Neural progenitor cell (in vitro differentiated cells): ENCODE results near the gene SPDL1. TPM values are rescaled to one million over a fixed set of nuclear protein-coding genes. Genes with fewer than 3 reads are reported as not detected.

Source experiments
- DNase-seq: peaks from one replicate; pipeline ENCODE4 v3.0.0-alpha.2; 2016; ENCODE audit warnings: low spot score
- H2AFZ ChIP-seq: fragments of 200-600 bp; sonication (generic); replicated peaks from 2 replicates; pipeline ENCODE4 v1.6.1; 2016; ENCODE audit warnings: antibody characterized with exemption
- H3F3A ChIP-seq: fragments of 200-600 bp; sonication (generic); 2 replicates; pipeline ENCODE4 v1.6.1; 2016; ENCODE audit warnings: antibody characterized with exemption, low read depth
- H3K27ac ChIP-seq: fragments of 200-600 bp; sonication (generic); 2 replicates; pipeline ENCODE4 v1.5.1; 2016; ENCODE audit warnings: mild to moderate bottlenecking
- H3K27me3 ChIP-seq: fragments of 200-600 bp; sonication (generic); 2 replicates; pipeline ENCODE4 v1.6.1; 2016; ENCODE audit warnings: mild to moderate bottlenecking, moderate library complexity
- H3K36me3 ChIP-seq: fragments of 200-600 bp; sonication (generic); 2 replicates; pipeline ENCODE4 v1.5.1; 2016
- H3K4me1 ChIP-seq: fragments of 200-600 bp; sonication (generic); 2 replicates; pipeline ENCODE4 v1.6.1; 2016; ENCODE audit warnings: mixed run types
- H3K4me2 ChIP-seq: fragments of 200-600 bp; sonication (generic); 2 replicates; pipeline ENCODE4 v1.6.1; 2016
- H3K4me3 ChIP-seq: fragments of 200-600 bp; sonication (generic); 2 replicates; pipeline ENCODE4 v1.5.1; 2016
- H3K79me2 ChIP-seq: fragments of 200-600 bp; sonication (generic); 2 replicates; pipeline ENCODE4 v1.6.1; 2016; ENCODE audit warnings: low read depth
- H3K9ac ChIP-seq: fragments of 200-600 bp; sonication (generic); 2 replicates; pipeline ENCODE4 v1.6.1; 2016
- H3K9me3 ChIP-seq: fragments of 200-600 bp; sonication (generic); 2 replicates; pipeline ENCODE4 v1.5.1; 2016; ENCODE audit warnings: low read depth
- H4K20me1 ChIP-seq: fragments of 200-600 bp; sonication (generic); 2 replicates; pipeline ENCODE4 v1.6.1; 2016; ENCODE audit warnings: low read depth
- H3K27ac Mint-ChIP-seq: 3 replicates; pipeline ENCODE4 v1.8.0; 2021; ENCODE audit warnings: mixed read lengths
- H3K27me3 Mint-ChIP-seq: 2 replicates; pipeline ENCODE4 v1.8.0; 2022; ENCODE audit warnings: low read depth, mild to moderate bottlenecking, inconsistent platforms, moderate library complexity, mixed read lengths; ENCODE audit not compliant: insufficient read depth
- H3K36me3 Mint-ChIP-seq: 3 replicates; pipeline ENCODE4 v1.8.0; 2021; ENCODE audit warnings: mixed read lengths
- H3K4me1 Mint-ChIP-seq: 3 replicates; pipeline ENCODE4 v1.8.0; 2021; ENCODE audit warnings: mixed read lengths
- H3K4me3 Mint-ChIP-seq: 3 replicates; pipeline ENCODE4 v1.8.0; 2021; ENCODE audit warnings: mild to moderate bottlenecking, moderate library complexity, mixed read lengths
- H3K9me3 Mint-ChIP-seq: 3 replicates; pipeline ENCODE4 v1.8.0; 2020; ENCODE audit warnings: mixed read lengths
- CTCF ChIP-seq: fragments of 200-600 bp; sonication (generic); IDR thresholded peaks from 2 replicates; pipeline ENCODE4 v1.5.1; 2017; ENCODE audit warnings: antibody characterized with exemption, mild to moderate bottlenecking
- EZH2 ChIP-seq: fragments of 200-600 bp; sonication (generic); IDR thresholded peaks from 2 replicates; pipeline ENCODE4 v1.6.1; 2017; ENCODE audit warnings: antibody characterized with exemption, mild to moderate bottlenecking, moderate library complexity
- EZH2phosphoT487 ChIP-seq: fragments of 200-600 bp; sonication (generic); IDR thresholded peaks from 2 replicates; pipeline ENCODE4 v1.6.1; 2017; ENCODE audit warnings: antibody characterized with exemption
- total RNA-seq: library from RNA; depleted of rRNA; stranded (reverse); fragments of >200 nt; gene quantifications from 2 replicates; pipeline ENCODE4 v1.2.3, GENCODE V29; 2015; ENCODE audit warnings: low replicate concordance

SPDL1 gene
- total RNA-seq, 1 donor from 2014 or later, result 91.4 TPM

GRCh38 chr5:169538944-169539343, 44.6 kb upstream of the SPDL1 start:
- Histone ChIP-seq H3K4me2 (no peak overlapping the region), H3F3A (no peaks in the 10 kb centered on the region), H3K27me3 (no peaks in the 10 kb centered on the region), H3K9ac (no peak overlapping the region), H3K79me2 (no peaks in the 10 kb centered on the region), H3K4me1 (no peaks in the 10 kb centered on the region), H2AFZ (no peak overlapping the region), H3K27ac (no peak overlapping the region), H3K9me3 (no peaks in the 10 kb centered on the region), H4K20me1 (no peaks in the 10 kb centered on the region), H3K36me3 (no peaks in the 10 kb centered on the region), H3K4me3 (no peak overlapping the region)
- TF ChIP-seq EZH2, result no peak
- TF ChIP-seq EZH2phosphoT487, result no peak
- no peak for TF ChIP-seq CTCF
- Mint-ChIP-seq H3K27ac (no peak overlapping the region), H3K36me3 (no peaks in the 10 kb centered on the region), H3K4me3 (no peak overlapping the region), H3K9me3 (peaks cover 3% of the 10 kb centered on the region), H3K4me1 (no peaks in the 10 kb centered on the region), H3K27me3 (peaks cover 5% of the 10 kb centered on the region)
- no peak for DNase-seq

GRCh38 chr5:169542811-169543210, 40.8 kb upstream of the SPDL1 start:
- H2AFZ ChIP-seq, result no peak overlapping the region
- peaks cover 3% of the 10 kb centered on the region for H3K9me3 Mint-ChIP-seq
- TF ChIP-seq EZH2 (no peak), CTCF (no peak), EZH2phosphoT487 (no peak)
- no peaks in the 10 kb centered on the region for H3K9me3 ChIP-seq
- H4K20me1 ChIP-seq, result no peaks in the 10 kb centered on the region
- no peak overlapping the region for H3K9ac ChIP-seq
- H3K36me3 Mint-ChIP-seq, result no peaks in the 10 kb centered on the region
- H3K27ac Mint-ChIP-seq, result no peak overlapping the region
- no peaks in the 10 kb centered on the region for H3K27me3 ChIP-seq
- H3K4me1 Mint-ChIP-seq, result peaks cover 4% of the 10 kb centered on the region
- peaks cover 3% of the 10 kb centered on the region for H3K27me3 Mint-ChIP-seq
- H3K4me1 ChIP-seq, result no peaks in the 10 kb centered on the region
- no peak overlapping the region for H3K4me3 Mint-ChIP-seq
- H3K79me2 ChIP-seq, result no peaks in the 10 kb centered on the region
- no peaks in the 10 kb centered on the region for H3F3A ChIP-seq
- H3K4me3 ChIP-seq, result no peak overlapping the region
- no peak for DNase-seq
- H3K36me3 ChIP-seq, result no peaks in the 10 kb centered on the region
- H3K4me2 ChIP-seq, result no peak overlapping the region
- no peak overlapping the region for H3K27ac ChIP-seq

GRCh38 chr5:169544264-169544950, 39.2 kb upstream of the SPDL1 start:
- Histone ChIP-seq H3K36me3 (no peaks in the 10 kb centered on the region), H3K4me1 (no peaks in the 10 kb centered on the region), H3F3A (no peaks in the 10 kb centered on the region), H3K27ac (no peak overlapping the region), H4K20me1 (no peaks in the 10 kb centered on the region), H3K27me3 (peaks cover 5% of the 10 kb centered on the region), H3K79me2 (no peaks in the 10 kb centered on the region), H3K4me3 (no peak overlapping the region), H3K4me2 (no peak overlapping the region), H2AFZ (no peak overlapping the region), H3K9ac (no peak overlapping the region), H3K9me3 (no peaks in the 10 kb centered on the region)
- Mint-ChIP-seq H3K4me3 (no peak overlapping the region), H3K4me1 (peaks cover 4% of the 10 kb centered on the region), H3K9me3 (peaks cover 3% of the 10 kb centered on the region), H3K27ac (no peak overlapping the region), H3K27me3 (peaks cover 3% of the 10 kb centered on the region), H3K36me3 (no peaks in the 10 kb centered on the region)
- TF ChIP-seq EZH2 (no peak), EZH2phosphoT487 (no peak), CTCF (no peak)
- DNase-seq, result no peak
